ES-I3 (cell line): ENCODE measurements around the gene AR.

Source experiments
- H3K36me3 ChIP-seq: 2 replicates; pipeline ENCODE4 v1.6.1; 2013; ENCODE audit warnings: mild to moderate bottlenecking, low read length, control low read depth, moderate library complexity; ENCODE audit not compliant: insufficient read depth
- H3K4me1 ChIP-seq: 2 replicates; pipeline ENCODE4 v1.6.1; 2013; ENCODE audit warnings: mild to moderate bottlenecking, control low read depth, low read length; ENCODE audit not compliant: insufficient read depth
- H3K9ac ChIP-seq: 2 replicates; pipeline ENCODE4 v1.6.1; 2013; ENCODE audit warnings: low read depth, mild to moderate bottlenecking, low read length, moderate library complexity
- H3K9me3 ChIP-seq: 2 replicates; pipeline ENCODE4 v1.6.1; 2013; ENCODE audit warnings: mild to moderate bottlenecking, low read length, moderate library complexity; ENCODE audit not compliant: control insufficient read depth, insufficient read depth

AR gene

DNA sequence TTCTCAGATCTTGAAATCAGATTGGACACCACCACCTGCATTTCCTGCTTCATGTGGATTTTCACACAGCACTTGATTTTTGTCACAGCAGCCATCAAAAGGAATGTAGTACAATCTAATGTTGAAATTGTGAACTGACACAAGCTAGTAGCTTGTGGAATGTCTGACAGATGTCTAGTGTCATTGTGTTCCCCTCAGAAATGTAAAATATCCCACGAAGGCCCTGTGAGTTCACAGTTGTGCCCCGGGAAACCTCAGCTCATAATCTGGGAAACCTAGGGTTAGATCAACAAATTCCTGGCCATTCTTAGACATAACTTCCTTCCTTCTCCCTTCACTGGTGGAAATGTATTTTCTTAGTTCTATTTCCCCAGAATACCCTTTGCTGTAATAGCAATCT is 205.7 kb downstream of the AR start:
- H3K9ac ChIP-seq = no peak overlapping the region
- H3K36me3 ChIP-seq = no peaks in the 10 kb centered on the region
- H3K9me3 ChIP-seq = no peaks in the 10 kb centered on the region

DNA sequence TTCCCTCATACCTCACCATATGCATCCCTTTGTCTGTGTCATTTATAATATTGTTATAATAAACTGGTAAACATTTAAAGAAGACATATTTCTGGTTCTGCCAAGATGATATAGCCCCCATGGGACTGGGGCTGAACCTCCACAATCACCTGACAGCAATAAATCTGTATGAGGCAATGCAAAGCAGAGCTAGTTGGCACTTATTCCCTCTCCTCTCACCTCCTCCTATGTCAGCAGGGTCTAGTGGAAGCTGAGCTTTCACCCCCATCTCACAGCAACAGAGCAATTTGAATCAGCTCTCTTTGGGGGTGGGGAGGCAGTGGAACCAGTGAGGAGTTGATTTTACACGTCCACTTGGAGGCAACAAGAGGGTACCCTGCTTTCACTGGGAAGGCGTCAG is 206.9 kb downstream of the AR start:
- H3K9ac ChIP-seq = no peak overlapping the region
- no peaks in the 10 kb centered on the region for H3K4me1 ChIP-seq
- no peaks in the 10 kb centered on the region for H3K36me3 ChIP-seq
- no peaks in the 10 kb centered on the region for H3K9me3 ChIP-seq

More for the DNA sequence above, 205.7 kb downstream of the AR start:
- no peaks in the 10 kb centered on the region for H3K4me1 ChIP-seq

DNA sequence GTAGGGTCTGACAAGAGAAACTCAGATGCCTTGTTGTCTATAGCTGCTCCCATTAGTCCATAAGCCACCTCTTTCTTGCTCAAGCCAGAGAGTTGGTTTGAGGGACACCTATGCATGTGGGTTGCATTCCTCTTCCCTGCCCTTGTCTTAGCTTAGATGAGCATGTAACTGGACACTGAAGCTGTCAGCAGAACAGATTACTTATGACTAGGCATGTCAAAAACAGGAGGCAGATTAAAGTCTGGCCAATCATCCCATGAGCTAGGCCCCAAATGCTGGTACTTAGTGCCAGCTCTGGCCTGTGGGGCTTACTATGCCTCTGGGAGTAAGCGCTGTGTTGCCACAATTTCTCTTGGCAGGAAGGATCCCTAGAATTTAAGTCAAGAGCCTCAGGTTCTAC is 215.2 kb downstream of the AR start:
- H3K9ac ChIP-seq = no peak overlapping the region

DNA sequence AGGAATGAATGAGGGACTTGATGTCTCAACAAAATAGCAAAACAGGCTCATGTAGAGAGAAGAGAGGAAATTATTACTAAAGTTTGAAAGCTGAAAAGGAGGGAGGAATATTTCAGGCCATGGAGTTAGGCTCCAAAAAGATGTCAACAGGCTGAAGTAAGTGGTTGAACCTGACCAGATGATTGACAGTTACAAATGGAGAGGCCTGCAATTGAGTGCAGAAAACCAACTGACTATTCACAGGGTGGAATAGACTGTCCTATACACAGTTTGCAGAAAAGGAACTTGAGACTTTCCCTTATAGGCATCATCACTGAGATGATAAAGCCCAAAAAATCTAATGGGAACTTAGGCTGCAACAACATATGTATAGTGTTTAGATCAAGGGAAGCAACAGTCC is 233.3 kb downstream of the AR start:
- Histone ChIP-seq H3K4me1 (peaks cover 3% of the 10 kb centered on the region; the same call in 1 of the 2 replicates), H3K9me3 (no peaks in the 10 kb centered on the region; the same call in 1 of the 2 replicates), H3K36me3 (no peaks in the 10 kb centered on the region), H3K9ac (no peak overlapping the region)

More for the DNA sequence above, 215.2 kb downstream of the AR start:
- Histone ChIP-seq H3K36me3 (no peaks in the 10 kb centered on the region), H3K4me1 (no peaks in the 10 kb centered on the region), H3K9me3 (no peaks in the 10 kb centered on the region)

DNA sequence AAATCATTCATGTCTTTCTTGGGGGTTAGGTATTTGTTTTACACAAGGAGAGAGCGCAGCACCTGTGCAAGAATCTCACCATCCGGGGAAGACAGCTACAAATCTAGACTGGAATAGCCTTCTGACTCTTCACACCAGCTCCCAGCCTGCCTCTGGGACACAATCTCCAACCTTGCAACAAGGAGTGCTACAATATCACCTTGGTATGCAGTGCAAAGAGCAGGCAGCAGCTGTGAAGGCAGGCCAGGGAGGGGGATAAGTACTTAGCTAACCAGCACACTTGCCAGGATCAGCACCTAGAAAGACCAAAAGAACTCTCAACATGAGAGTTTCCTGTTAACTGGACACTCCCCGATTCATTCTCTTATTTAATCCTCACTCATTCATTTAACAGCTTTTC is 235.3 kb downstream of the AR start:
- Histone ChIP-seq H3K9me3 (no peaks in the 10 kb centered on the region), H3K36me3 (no peaks in the 10 kb centered on the region), H3K9ac (no peak overlapping the region), H3K4me1 (peaks cover 3% of the 10 kb centered on the region; the same call in 1 of the 2 replicates)
